ENCODE measurements around the gene MAP2K3. TPM values are rescaled to one million over a fixed set of nuclear protein-coding genes. Genes with fewer than 3 reads are reported as not detected.
A peak's percentile ranks its signal among the peaks of the same experiment; 100 is the strongest.

MAP2K3 gene
- total RNA-seq, 1 donor from 2014 or later: 3.5 TPM

DNA sequence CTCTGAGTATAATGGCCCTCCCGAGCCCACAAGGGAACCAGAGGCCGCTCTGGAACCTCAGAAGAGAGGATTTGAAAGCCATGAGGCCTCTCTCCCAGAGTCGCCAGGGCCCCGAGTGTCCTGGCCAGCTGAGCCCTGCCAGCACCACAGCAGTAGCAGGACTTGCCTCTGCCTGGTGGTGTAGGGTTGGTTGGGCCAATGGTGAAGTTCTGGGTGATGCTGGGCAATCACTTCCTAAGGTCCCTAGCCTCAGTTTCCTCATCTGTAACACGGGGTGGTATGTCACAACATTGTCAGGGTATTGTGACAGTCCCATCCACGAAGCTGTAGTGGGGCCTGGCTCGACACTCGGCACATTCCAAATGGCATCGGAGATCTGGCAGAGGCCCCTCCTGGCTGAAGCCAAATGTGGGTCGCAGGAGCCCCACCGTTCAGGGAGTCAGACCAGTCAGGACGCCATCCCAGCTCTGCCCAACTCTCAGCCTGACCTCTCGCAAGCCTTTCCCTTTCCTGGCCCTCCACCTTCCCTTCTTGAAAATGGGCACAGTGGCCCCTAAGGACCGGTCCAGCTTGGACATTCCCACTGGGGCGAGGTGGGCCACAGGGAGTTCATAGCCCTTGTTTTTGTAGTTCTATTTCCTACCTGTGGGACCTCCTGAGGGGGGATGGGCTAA lies 33.0 kb upstream of the MAP2K3 start:
- TF ChIP-seq, protein P1, sequence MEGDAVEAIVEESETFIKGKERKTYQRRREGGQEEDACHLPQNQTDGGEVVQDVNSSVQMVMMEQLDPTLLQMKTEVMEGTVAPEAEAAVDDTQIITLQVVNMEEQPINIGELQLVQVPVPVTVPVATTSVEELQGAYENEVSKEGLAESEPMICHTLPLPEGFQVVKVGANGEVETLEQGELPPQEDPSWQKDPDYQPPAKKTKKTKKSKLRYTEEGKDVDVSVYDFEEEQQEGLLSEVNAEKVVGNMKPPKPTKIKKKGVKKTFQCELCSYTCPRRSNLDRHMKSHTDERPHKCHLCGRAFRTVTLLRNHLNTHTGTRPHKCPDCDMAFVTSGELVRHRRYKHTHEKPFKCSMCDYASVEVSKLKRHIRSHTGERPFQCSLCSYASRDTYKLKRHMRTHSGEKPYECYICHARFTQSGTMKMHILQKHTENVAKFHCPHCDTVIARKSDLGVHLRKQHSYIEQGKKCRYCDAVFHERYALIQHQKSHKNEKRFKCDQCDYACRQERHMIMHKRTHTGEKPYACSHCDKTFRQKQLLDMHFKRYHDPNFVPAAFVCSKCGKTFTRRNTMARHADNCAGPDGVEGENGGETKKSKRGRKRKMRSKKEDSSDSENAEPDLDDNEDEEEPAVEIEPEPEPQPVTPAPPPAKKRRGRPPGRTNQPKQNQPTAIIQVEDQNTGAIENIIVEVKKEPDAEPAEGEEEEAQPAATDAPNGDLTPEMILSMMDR (IDR thresholded peaks at IDR 0.05): no peak
- TF ChIP-seq EZH2phosphoT487 (IDR thresholded peaks at IDR 0.05) (no peak), EZH2 (IDR thresholded peaks at IDR 0.05) (no peak)
- DNase-seq (ENCODE audit: low spot score): no peak
- no peaks in the 10 kb centered on the region for H3K36me3 ChIP-seq
- no peaks in the 10 kb centered on the region for H3K4me1 ChIP-seq
- H3K4me1 Mint-ChIP-seq: peaks cover 12% of the 10 kb centered on the region
- peak overlapping the region; percentile 13 for H3K4me3 Mint-ChIP-seq
- no peaks in the 10 kb centered on the region for H3K9me3 ChIP-seq (ENCODE audit: low read depth)
- H3K9ac ChIP-seq: no peak overlapping the region
- H3K27ac ChIP-seq: no peak overlapping the region
- H3F3A ChIP-seq (ENCODE audit: low read depth): peaks cover 8% of the 10 kb centered on the region
- H3K36me3 Mint-ChIP-seq: no peaks in the 10 kb centered on the region
- H4K20me1 ChIP-seq (ENCODE audit: low read depth): peaks cover 29% of the 10 kb centered on the region
- peaks cover 21% of the 10 kb centered on the region for H3K27me3 ChIP-seq
- H3K4me3 ChIP-seq: no peak overlapping the region
- no peaks in the 10 kb centered on the region for H3K9me3 Mint-ChIP-seq
- no peak overlapping the region for H3K27ac Mint-ChIP-seq
- no peaks in the 10 kb centered on the region for H3K79me2 ChIP-seq (ENCODE audit: low read depth)
- no peak overlapping the region for H2AFZ ChIP-seq (replicated peaks)
- H3K27me3 Mint-ChIP-seq (ENCODE audit: insufficient read depth, low read depth): peaks cover 4% of the 10 kb centered on the region
- no peak overlapping the region for H3K4me2 ChIP-seq

DNA sequence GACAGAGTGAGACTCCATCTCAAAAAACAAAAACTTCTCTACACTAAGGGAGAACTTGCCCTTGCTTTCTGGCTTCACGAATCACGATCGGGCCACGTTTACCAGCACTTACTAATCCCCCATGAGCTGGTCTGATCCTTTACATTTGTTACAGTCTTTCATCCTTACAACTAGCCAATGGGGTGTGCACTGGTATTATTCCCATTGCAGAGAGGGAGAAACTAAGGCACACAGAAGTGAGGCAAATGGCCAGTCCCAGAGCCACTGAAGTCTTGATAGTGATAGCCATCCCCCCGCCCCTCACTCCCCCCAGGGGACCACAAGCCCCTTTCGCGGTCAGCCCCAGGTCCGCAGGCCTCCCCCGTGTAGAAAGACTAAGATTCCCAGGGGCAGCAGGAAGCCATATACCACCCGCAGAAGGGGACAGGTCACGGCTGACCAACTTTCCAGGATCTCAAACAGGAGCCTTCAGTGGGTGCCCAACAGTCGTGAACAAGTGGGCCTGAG lies 32.2 kb upstream of the MAP2K3 start:
- H3K27me3 ChIP-seq: peaks cover 21% of the 10 kb centered on the region
- no peaks in the 10 kb centered on the region for H3K36me3 ChIP-seq
- H3K27ac ChIP-seq: no peak overlapping the region
- no peaks in the 10 kb centered on the region for H3K36me3 Mint-ChIP-seq
- H3K4me1 ChIP-seq: no peaks in the 10 kb centered on the region
- DNase-seq (ENCODE audit: low spot score): peak; percentile 33
- H3K4me3 Mint-ChIP-seq: peak overlapping the region; percentile 88
- H4K20me1 ChIP-seq (ENCODE audit: low read depth): peaks cover 26% of the 10 kb centered on the region
- H3K4me2 ChIP-seq: peak overlapping the region; percentile 94
- peak overlapping the region; percentile 75 for H3K4me3 ChIP-seq
- peaks cover 13% of the 10 kb centered on the region for H3K4me1 Mint-ChIP-seq
- H2AFZ ChIP-seq (replicated peaks): no peak overlapping the region
- no peaks in the 10 kb centered on the region for H3K9me3 ChIP-seq (ENCODE audit: low read depth)
- no peaks in the 10 kb centered on the region for H3K9me3 Mint-ChIP-seq
- H3K9ac ChIP-seq: no peak overlapping the region
- no peaks in the 10 kb centered on the region for H3K79me2 ChIP-seq (ENCODE audit: low read depth)
- peaks cover 4% of the 10 kb centered on the region for H3K27me3 Mint-ChIP-seq (ENCODE audit: insufficient read depth, low read depth)
- no peak overlapping the region for H3K27ac Mint-ChIP-seq
- peaks cover 8% of the 10 kb centered on the region for H3F3A ChIP-seq (ENCODE audit: low read depth)
- TF ChIP-seq EZH2 (IDR thresholded peaks at IDR 0.05) (no peak), EZH2phosphoT487 (IDR thresholded peaks at IDR 0.05) (no peak)
- TF ChIP-seq, protein P1 (IDR thresholded peaks at IDR 0.05): no peak

DNA sequence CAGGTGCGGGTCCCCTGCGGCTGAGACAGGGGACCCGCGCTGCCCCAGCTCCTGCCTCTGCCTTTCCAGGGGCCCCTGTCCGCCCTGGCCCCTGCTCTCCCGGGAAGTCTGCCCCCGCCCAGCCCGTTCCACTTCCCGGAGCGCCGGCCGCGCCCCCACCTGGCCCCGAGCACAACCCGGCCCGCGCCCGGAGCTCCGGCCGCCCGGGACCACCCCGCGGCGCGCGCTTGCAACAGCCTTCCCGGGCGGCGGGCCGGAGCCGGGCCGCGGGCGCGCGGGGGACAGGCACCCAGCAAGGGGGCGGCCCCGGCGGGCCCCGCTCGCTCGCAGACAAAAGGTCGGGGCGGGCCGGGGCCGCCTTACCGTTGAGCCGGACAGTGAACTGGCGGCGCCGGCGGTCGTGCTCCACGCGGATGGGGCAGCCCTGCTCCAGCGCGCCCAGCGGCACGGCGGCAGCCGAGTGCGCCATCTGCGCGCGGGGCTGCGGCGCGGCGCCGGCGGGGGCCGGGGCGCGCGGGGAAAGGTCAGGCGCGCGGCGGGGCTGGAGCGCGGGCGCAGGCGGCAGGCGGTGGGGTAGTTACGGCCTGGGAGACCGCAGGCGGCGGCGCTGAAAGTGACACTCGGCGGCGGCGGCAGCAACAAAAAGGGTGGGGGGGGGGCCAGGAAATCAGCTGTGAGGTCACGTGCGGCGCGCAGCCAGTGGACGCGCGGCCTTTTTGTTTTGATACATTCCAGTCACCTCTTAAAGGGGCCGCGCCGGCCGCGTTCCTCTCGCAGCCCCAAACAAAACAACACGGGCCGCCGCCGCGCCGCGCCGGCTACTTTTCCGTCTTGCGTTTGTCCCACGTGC lies 31.5 kb upstream of the MAP2K3 start, which contains the start of gene NATD1:
Gene NATD1, minus strand, starts transcription at position 615 of the 850 bp plus-strand sequence. Its CDS starts 146 bp downstream, at position 469.
- H3K27me3 Mint-ChIP-seq (ENCODE audit: insufficient read depth, low read depth): peaks cover 7% of the 10 kb centered on the region

More for the DNA sequence above, 31.5 kb upstream of the MAP2K3 start, which contains the start of gene NATD1:
- no peaks in the 10 kb centered on the region for H3K36me3 Mint-ChIP-seq
- TF ChIP-seq EZH2phosphoT487 (IDR thresholded peaks at IDR 0.05) (no peak), EZH2 (IDR thresholded peaks at IDR 0.05) (no peak)
- TF ChIP-seq, protein P1 (IDR thresholded peaks at IDR 0.05): no peak
- H3K4me3 ChIP-seq: peak within 1 kb of the TSS; percentile 75
- H3K4me1 Mint-ChIP-seq: peaks cover 13% of the 10 kb centered on the region
- peaks cover 21% of the 10 kb centered on the region for H3K27me3 ChIP-seq
- DNase-seq (ENCODE audit: low spot score): peak; percentile 96
- peaks cover 24% of the 10 kb centered on the region for H4K20me1 ChIP-seq (ENCODE audit: low read depth)
- no peaks in the 10 kb centered on the region for H3K36me3 ChIP-seq
- H3K27ac Mint-ChIP-seq: peak within 1 kb of the TSS; percentile 29
- H3K27ac ChIP-seq: no peak within 1 kb of the TSS
- H3K9me3 ChIP-seq (ENCODE audit: low read depth): no peaks in the 10 kb centered on the region
- H3K4me3 Mint-ChIP-seq: peak within 1 kb of the TSS; percentile 89
- peak within 1 kb of the TSS; percentile 94 for H3K4me2 ChIP-seq
- H3K4me1 ChIP-seq: no peaks in the 10 kb centered on the region
- peak within 1 kb of the TSS; percentile 98 for H2AFZ ChIP-seq (replicated peaks)
- H3K9me3 Mint-ChIP-seq: no peaks in the 10 kb centered on the region
- H3F3A ChIP-seq (ENCODE audit: low read depth): peaks cover 8% of the 10 kb centered on the region
- no peak within 1 kb of the TSS for H3K9ac ChIP-seq
- no peaks in the 10 kb centered on the region for H3K79me2 ChIP-seq (ENCODE audit: low read depth)
